HG02970 (cell line): Measurements from ENCODE around the gene TMEM30A.

Experiments used
- ATAC-seq: cut with Tn5 transposase; IDR thresholded peaks from one replicate; pipeline ENCODE4 v1.9.1; 2021; ENCODE audit warnings: mild to moderate bottlenecking, moderate library complexity, moderate number of reproducible peaks; ENCODE audit not compliant: unreplicated experiment, low FRiP score

Gene TMEM30A

DNA sequence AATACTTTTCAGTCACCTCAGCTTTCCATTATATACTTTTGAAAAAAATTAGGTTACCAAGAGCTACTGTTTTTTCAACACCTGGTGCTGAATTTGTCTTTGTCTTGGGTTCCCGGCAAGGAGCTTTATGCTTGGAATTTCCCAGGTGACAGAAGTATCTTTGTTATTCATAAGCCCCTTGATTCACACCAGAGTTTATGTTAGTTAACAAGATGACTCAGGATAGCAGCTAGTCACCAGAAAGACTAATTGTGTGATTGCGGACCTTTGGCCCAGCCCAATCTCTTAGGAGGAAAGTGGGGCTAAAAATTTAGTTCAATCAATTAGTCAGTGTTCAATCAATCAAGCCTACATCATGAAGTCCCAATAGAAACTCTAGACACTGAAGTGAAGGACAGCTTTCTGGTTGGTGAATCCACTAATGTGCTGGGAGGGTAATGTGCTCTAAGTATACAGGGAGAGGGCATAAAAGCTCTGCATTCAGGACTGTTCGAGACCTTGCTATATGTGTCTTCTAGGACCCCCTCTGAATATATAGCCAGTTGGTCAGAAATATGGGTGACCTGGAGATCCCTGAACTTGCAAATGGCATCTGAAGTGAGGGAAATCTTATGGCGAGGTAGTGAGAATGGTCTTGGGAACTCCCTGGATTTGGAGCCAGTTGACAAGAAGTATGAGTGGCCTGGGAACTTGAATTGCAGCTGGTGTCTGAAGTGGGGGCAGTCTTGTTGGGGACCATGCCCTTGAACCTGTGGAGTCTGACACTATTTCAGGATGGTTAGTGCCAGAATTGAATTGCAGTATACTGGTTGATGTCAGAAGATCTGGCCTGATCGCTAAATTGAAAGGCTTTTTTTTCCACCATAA, 16.2 kb downstream of the TMEM30A start:
- no peak for ATAC-seq

DNA sequence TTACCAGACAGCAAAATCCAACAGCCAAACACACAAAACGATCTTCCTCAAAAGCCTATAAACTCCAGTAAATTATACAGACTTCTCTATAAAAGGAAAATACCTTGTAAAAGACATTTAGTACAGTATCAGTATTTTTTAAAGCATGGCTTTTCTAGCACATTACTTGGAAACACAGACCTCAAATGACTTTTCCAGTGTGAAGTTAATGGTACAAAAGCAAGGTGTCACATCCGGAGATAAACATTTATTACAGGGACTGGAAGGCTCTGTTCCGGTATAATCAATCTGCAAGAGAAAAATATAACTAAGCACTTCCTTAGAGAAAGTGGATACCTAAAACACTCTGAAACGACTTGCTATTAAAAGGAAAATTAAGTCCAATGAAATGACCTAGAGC, 17.1 kb downstream of the TMEM30A start:
- ATAC-seq, result no peak

- peak; percentile 48 for ATAC-seq
Measured at GRCh38 chr6:75266716-75267291, 17.8 kb downstream of the TMEM30A start.

- ATAC-seq, result no peak
Measured at GRCh38 chr6:75263401-75263750, 21.2 kb downstream of the TMEM30A start.

DNA sequence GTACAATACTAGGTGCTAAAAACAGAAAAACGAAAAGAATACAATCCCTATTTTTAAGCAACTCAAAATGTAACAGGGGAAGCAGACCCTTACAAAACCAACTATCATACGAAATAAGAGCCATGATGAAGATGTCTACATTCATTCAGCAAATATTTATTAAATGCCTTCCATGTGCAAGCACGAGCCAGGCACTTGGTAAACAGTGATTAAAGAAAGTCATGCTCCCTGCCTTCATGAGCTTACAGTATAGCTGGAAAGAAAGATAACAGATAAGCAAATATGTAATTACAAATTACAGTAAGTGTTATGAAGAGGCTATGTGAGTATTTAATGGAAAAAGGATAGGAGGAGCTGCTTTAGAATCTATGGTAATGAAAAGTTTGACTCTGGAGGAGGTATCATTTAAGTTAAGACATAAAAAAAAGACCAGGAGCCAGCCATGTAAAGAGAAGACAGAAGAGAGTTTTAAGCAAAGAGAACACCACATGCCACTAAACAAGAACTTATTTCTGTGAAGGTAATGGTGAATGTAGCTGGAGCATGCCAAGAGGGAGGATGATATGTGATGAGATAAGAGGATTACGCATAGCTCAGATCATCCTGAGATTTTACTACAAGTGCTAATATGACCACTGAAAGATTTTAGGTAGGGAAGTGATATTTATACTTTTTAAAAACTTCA, 21.7 kb downstream of the TMEM30A start:
- ATAC-seq, result no peak

GRCh38 chr6:75261299-75261698, 23.3 kb downstream of the TMEM30A start:
- ATAC-seq, result no peak

DNA sequence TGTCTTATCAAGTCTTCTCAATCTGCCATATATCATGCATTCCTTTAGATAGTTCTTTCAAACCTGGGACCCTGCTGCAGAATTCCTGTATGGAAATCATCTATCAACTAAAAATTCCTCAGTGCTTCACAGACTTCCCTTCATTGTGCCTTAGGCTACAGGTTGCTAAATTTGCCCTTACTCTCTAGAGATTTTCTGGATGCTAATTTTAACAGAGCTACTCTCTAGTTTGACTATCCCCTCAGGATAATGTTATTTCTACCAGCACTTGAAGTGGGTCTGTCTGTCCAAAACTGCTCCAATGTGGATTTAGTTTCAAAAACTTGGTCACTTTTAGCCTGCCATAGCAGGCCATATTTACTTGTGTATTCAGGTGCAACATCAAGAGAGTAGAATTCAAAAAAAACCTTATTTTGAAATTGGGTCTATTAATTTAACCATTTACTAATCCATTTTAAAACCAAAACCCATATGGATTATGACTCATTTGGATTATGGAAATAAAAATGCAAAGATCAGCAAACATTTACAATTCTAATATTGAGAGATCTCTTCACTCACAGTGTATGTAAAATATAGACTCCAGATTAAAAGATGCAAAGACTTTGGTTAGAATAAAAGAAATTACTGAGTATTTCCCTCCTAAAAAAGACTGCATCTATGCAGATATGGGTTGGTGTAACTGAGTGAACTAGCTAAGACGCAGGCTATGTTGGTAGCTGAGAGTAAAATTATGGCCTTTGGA, 27.1 kb downstream of the TMEM30A start:
- ATAC-seq, result no peak

DNA sequence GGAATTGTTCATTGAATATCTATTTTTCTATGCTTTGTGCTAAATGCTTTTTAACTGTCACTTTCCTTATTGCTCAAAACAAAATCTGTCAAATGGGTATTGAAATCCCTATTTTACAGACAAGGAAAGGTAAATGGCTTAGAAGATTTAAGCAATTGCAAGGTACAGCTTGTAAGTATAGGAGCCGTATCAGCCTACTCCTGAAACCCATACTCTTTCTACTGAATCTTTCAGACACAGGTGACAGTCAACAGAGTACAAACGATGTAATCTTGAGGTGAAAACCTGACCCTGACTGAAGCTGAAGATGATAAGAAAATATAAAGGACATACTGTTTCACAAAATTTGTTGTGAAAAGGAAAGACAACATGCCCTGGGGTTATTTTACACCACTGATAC, 34.0 kb downstream of the TMEM30A start:
- ATAC-seq, result no peak

DNA sequence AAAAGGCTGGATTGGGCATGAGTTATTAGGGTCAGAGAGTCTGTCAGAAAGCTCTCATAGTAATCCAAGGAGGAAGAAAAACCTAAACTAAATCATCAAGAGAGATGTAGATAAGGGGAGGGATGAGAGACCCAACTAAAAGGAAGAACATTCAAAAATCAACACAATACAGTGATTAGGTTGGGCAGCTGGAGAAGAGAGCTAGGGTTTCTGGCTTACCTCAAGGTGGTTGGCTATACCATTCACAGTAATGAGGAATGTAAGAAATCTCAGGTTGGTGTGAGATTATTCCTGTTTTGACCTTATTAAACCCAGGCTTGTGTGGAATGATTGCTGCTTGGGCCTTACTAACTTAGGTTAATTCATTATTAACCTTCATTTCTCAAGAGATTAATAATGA, 34.8 kb downstream of the TMEM30A start:
- no peak for ATAC-seq

GRCh38 chr6:75246386-75246785, 38.2 kb downstream of the TMEM30A start:
- no peak for ATAC-seq

- peak; percentile 6 for ATAC-seq
Measured at GRCh38 chr6:75244063-75244584, 40.5 kb downstream of the TMEM30A start.

GRCh38 chr6:75243333-75244062, 41.1 kb downstream of the TMEM30A start, which contains the start of gene COX7A2:
TSS of gene COX7A2 (minus strand) at chr6:75243801. CDS start at chr6:75243734, 67 bp downstream.
- ATAC-seq, result peak; percentile 96

DNA sequence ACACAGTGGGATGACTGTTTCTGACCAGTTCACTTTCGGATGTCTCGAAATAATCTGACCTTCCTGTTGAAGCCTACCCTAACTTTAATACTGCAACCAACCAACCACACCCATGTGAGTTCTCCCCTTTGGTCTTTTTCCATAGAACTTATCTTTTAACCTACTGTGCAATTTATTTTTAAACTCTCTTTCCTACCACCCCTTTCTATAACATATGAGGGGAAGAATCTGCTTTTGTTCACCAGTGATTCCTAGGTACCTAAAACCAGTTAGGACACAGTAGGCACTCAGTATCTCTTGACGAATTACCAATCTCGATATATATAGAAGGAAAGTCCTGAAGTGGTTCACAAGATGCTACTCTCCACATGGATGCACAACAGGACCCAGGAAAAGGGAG, 48.0 kb downstream of the TMEM30A start:
- no peak for ATAC-seq

DNA sequence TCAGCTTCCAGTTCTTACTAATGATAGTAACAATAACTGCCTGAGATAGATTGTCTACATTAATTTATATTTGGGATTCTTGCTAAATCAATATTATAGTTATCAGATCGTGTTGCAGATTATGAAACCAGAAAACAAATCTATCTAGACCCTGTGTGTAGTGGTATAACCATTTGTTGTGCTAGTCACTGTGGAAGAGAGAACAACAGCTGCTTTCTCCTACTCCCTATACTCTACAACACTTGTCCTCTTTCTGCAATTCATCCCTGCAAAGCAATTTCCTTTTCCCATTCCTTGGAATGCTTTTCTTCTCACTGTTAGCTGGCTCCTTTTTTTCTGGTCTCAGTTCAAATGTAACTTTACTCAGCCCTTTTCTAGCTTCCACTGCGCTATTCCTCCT, 49.3 kb downstream of the TMEM30A start:
- ATAC-seq, result no peak

GRCh38 chr6:75234126-75234865, 50.3 kb downstream of the TMEM30A start:
- ATAC-seq, result no peak

DNA sequence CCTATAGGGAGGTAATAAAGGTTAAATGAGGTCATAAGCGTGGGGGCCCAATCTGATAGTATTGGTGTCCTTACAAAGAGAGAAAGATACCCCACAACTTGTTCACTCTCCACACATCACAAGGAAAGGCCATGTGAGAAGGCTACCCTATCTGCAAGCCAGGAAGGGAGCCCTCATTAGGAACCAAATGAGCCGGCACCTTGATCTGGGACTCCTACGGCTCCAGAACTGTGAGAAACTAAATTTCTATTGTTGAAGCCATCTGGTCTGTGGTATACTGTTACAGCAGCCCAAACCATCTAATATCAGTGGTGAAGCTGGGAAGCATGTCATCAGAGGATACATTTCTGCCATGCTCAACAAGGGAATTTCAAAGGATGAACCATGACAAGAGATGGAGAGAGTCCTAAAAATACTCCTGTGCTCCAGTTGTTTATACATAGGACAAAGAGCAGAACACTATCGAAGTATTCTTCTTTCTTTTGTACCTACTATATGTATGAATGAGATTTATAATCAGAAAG, 51.4 kb downstream of the TMEM30A start:
- ATAC-seq, result no peak

GRCh38 chr6:75230484-75231325, 53.9 kb downstream of the TMEM30A start:
- no peak for ATAC-seq

DNA sequence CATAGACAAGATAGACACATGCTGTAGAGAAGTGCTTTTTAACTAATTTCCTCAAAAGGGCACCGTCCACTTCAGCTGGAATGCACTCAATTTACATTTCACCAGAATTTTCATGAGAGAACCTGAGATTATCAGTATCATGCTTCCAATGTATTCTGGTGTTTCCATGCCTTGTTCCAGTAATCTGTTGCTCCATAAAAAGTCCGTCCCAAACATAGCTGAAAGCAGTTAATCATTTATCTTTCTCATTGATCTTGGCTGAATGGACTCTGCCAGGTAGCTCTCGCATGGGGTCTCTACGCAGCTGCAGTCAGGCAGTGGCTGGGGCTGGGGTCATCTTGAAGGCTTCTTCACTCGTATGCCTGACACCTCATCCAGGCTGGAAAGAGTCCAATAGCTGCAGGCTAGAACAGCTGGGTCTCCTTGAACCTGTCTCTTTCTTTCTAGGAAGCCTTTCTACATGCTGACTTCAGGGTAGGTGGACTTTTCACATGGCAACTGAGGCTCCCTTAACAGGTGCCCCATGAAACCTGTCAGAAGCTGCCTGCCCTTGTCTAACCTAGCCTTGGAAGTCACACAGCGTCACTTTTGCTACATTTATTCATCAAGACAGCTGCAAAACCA, 60.2 kb downstream of the TMEM30A start:
- ATAC-seq, result no peak
